Measurements from ENCODE around the gene ARRDC4.

GRCh38 chr15:97989299-97989698 is 28.8 kb downstream of the ARRDC4 start:
- no peak for TF ChIP-seq POLR2A (IDR thresholded peaks at IDR 0.05)
- no peak for TF ChIP-seq CTCF (IDR thresholded peaks at IDR 0.05)

Measured in esophagus squamous epithelium (tissue), 4 donors.